Skeletal muscle satellite cell (primary cell): ENCODE data around the gene LRMDA.

ENCODE experiments used
- H3K27me3 ChIP-seq: 2 replicates; pipeline ENCODE4 v1.7.0; 2013; ENCODE audit warnings: low read length; ENCODE audit not compliant: control insufficient read depth, insufficient read depth
- H3K36me3 ChIP-seq: 2 replicates; pipeline ENCODE4 v1.7.0; 2013; ENCODE audit warnings: mild to moderate bottlenecking, control low read depth, low read length; ENCODE audit not compliant: insufficient read depth
- H3K4me1 ChIP-seq: 2 replicates; pipeline ENCODE4 v1.7.0; 2013; ENCODE audit warnings: low read length; ENCODE audit not compliant: control insufficient read depth, insufficient read depth
- H3K4me2 ChIP-seq: 2 replicates; pipeline ENCODE4 v1.7.0; 2013; ENCODE audit warnings: mild to moderate bottlenecking, low read length
- H3K4me3 ChIP-seq: 2 replicates; pipeline ENCODE4 v1.7.0; 2013; ENCODE audit warnings: low read length
- H3K9ac ChIP-seq: 2 replicates; pipeline ENCODE4 v1.7.0; 2013; ENCODE audit warnings: mild to moderate bottlenecking, low read depth, low read length, moderate library complexity
- H3K9me3 ChIP-seq: replicated peaks from 2 replicates; pipeline ENCODE4 v1.7.0; 2013; ENCODE audit warnings: mild to moderate bottlenecking, control low read depth, low read length

Gene LRMDA

GRCh38 chr10:76172020-76172419 lies 740.6 kb downstream of the LRMDA start:
- Histone ChIP-seq H3K4me1 (no peaks in the 10 kb centered on the region), H3K9me3 (no peaks in the 10 kb centered on the region), H3K27me3 (peaks cover 5% of the 10 kb centered on the region)

GRCh38 chr10:76175533-76176165 lies 744.2 kb downstream of the LRMDA start:
- Histone ChIP-seq H3K9me3 (no peaks in the 10 kb centered on the region), H3K36me3 (no peaks in the 10 kb centered on the region), H3K4me3 (no peak overlapping the region), H3K27me3 (no peaks in the 10 kb centered on the region), H3K9ac (no peak overlapping the region), H3K4me2 (no peak overlapping the region), H3K4me1 (no peaks in the 10 kb centered on the region)

More at GRCh38 chr10:76172020-76172419, 740.6 kb downstream of the LRMDA start:
- no peak overlapping the region for H3K4me3 ChIP-seq
- H3K4me2 ChIP-seq: no peak overlapping the region
- no peaks in the 10 kb centered on the region for H3K36me3 ChIP-seq
- no peak overlapping the region for H3K9ac ChIP-seq

- Histone ChIP-seq H3K9me3 (no peaks in the 10 kb centered on the region), H3K27me3 (no peaks in the 10 kb centered on the region), H3K4me2 (no peak overlapping the region), H3K9ac (no peak overlapping the region), H3K4me3 (no peak overlapping the region), H3K36me3 (no peaks in the 10 kb centered on the region), H3K4me1 (no peaks in the 10 kb centered on the region)
Measured at GRCh38 chr10:76176166-76176550, 744.7 kb downstream of the LRMDA start.

GRCh38 chr10:76177936-76178335 lies 746.5 kb downstream of the LRMDA start:
- no peak overlapping the region for H3K4me2 ChIP-seq
- H3K4me3 ChIP-seq: no peak overlapping the region
- H3K9ac ChIP-seq: no peak overlapping the region
- H3K9me3 ChIP-seq: no peaks in the 10 kb centered on the region
- H3K36me3 ChIP-seq: no peaks in the 10 kb centered on the region
- no peaks in the 10 kb centered on the region for H3K27me3 ChIP-seq
- no peaks in the 10 kb centered on the region for H3K4me1 ChIP-seq

GRCh38 chr10:76178532-76179292 lies 747.3 kb downstream of the LRMDA start:
- no peaks in the 10 kb centered on the region for H3K27me3 ChIP-seq
- H3K4me2 ChIP-seq: no peak overlapping the region
- no peaks in the 10 kb centered on the region for H3K36me3 ChIP-seq
- no peak overlapping the region for H3K4me3 ChIP-seq
- no peaks in the 10 kb centered on the region for H3K4me1 ChIP-seq
- no peaks in the 10 kb centered on the region for H3K9me3 ChIP-seq
- no peak overlapping the region for H3K9ac ChIP-seq

- Histone ChIP-seq H3K27me3 (no peaks in the 10 kb centered on the region), H3K4me2 (no peak overlapping the region), H3K9me3 (no peaks in the 10 kb centered on the region), H3K4me1 (no peaks in the 10 kb centered on the region), H3K36me3 (no peaks in the 10 kb centered on the region), H3K9ac (no peak overlapping the region), H3K4me3 (no peak overlapping the region)
Measured at GRCh38 chr10:76179806-76180205, 748.4 kb downstream of the LRMDA start.

GRCh38 chr10:76184647-76185046 lies 753.2 kb downstream of the LRMDA start:
- no peaks in the 10 kb centered on the region for H3K9me3 ChIP-seq
- no peaks in the 10 kb centered on the region for H3K27me3 ChIP-seq

GRCh38 chr10:76185471-76186301 lies 754.3 kb downstream of the LRMDA start:
- H3K9me3 ChIP-seq: no peaks in the 10 kb centered on the region
- H3K4me2 ChIP-seq: no peak overlapping the region
- no peaks in the 10 kb centered on the region for H3K27me3 ChIP-seq
- no peaks in the 10 kb centered on the region for H3K36me3 ChIP-seq
- no peaks in the 10 kb centered on the region for H3K4me1 ChIP-seq
- no peak overlapping the region for H3K4me3 ChIP-seq
- H3K9ac ChIP-seq: no peak overlapping the region

More at GRCh38 chr10:76184647-76185046, 753.2 kb downstream of the LRMDA start:
- Histone ChIP-seq H3K4me1 (no peaks in the 10 kb centered on the region), H3K36me3 (no peaks in the 10 kb centered on the region), H3K9ac (no peak overlapping the region), H3K4me3 (no peak overlapping the region), H3K4me2 (no peak overlapping the region)

- no peaks in the 10 kb centered on the region for H3K27me3 ChIP-seq
- no peaks in the 10 kb centered on the region for H3K4me1 ChIP-seq
- no peak overlapping the region for H3K4me2 ChIP-seq
- no peaks in the 10 kb centered on the region for H3K36me3 ChIP-seq
- no peak overlapping the region for H3K9ac ChIP-seq
- no peaks in the 10 kb centered on the region for H3K9me3 ChIP-seq
- no peak overlapping the region for H3K4me3 ChIP-seq
Measured at GRCh38 chr10:76188216-76188615, 756.8 kb downstream of the LRMDA start.

GRCh38 chr10:76190634-76191270 lies 759.3 kb downstream of the LRMDA start:
- Histone ChIP-seq H3K36me3 (no peaks in the 10 kb centered on the region), H3K27me3 (no peaks in the 10 kb centered on the region), H3K4me3 (no peak overlapping the region), H3K9ac (no peak overlapping the region), H3K9me3 (no peaks in the 10 kb centered on the region), H3K4me2 (no peak overlapping the region), H3K4me1 (peaks cover 4% of the 10 kb centered on the region)

GRCh38 chr10:76191336-76191735 lies 759.9 kb downstream of the LRMDA start:
- no peak overlapping the region for H3K4me2 ChIP-seq
- no peaks in the 10 kb centered on the region for H3K9me3 ChIP-seq
- no peaks in the 10 kb centered on the region for H3K36me3 ChIP-seq
- peaks cover 10% of the 10 kb centered on the region for H3K4me1 ChIP-seq
- H3K27me3 ChIP-seq: no peaks in the 10 kb centered on the region
- H3K4me3 ChIP-seq: no peak overlapping the region
- H3K9ac ChIP-seq: no peak overlapping the region
